SK-N-MC (cell line): ENCODE measurements around the gene FXYD2.

Experiments used
- EZH2 ChIP-seq: fragments of 200-600 bp; sonication (generic); IDR thresholded peaks from one replicate; pipeline ENCODE4 v1.6.1; 2017; ENCODE audit warnings: antibody characterized with exemption
- FOXP2 ChIP-seq: optimal IDR thresholded peaks from 2 replicates; pipeline ENCODE3; 2011; ENCODE audit warnings: mild to moderate bottlenecking, moderate library complexity; ENCODE audit not compliant: insufficient read depth; ENCODE audit errors: extremely low read length, control extremely low read depth
- POLR2AphosphoS5 ChIP-seq: IDR thresholded peaks from 2 replicates; pipeline ENCODE4 v1.6.1; 2012; ENCODE audit warnings: mild to moderate bottlenecking, low read depth, low read length, borderline replicate concordance

DNA sequence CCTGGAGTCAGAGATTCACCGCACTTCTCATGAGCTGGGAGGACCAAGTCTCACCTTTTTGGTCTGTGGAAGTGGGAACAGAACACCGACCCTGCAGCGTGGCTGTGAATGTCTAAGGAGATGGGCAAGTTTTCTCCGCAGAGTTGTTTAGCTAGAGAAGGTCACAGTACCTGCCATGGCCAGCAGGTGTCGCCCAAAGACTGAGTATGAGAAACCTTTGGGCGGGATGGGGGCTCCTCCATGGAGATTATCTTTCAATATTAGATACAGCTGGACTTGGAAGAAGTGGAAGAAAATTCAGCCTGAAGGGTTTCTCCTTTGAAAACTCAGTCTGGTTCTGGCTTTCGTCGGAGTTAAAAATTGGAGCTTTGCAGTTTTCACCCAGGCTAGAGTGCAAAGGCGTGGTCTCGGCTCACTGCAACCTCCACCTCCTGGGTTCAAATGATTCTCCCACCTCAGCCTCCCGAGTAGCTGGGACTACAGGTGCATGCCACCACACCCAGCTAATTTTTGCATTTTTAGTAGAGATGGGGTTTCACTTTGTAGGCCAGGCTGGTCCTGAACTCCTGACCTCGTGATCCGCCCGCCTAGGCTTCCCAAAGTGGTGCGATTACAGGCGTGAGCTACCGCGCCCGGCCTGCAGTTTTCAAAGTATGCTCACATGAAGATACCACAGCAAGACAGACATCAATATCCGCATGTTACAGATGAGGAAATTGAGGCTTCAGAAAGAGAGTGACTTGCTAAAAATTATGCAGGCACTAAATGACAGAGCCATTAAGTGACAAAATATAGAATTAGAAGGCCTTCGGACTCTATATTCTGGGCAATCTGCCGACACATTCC lies 16.8 kb downstream of the FXYD2 start:
- no peak for TF ChIP-seq EZH2
- TF ChIP-seq FOXP2, result no peak
- no peak for TF ChIP-seq POLR2AphosphoS5
